Panc1 (cell line): ENCODE measurements around the gene ZFHX3. TPM values are rescaled to one million over a fixed set of nuclear protein-coding genes. Genes with fewer than 3 reads are reported as not detected.

ENCODE experiments used
- ATAC-seq: fragments of 200-7000 bp; cut with Tn5 transposase; 2 replicates; pipeline ENCODE4 v1.9.1; 2020; ENCODE audit warnings: mild to moderate bottlenecking, moderate library complexity
- BruUV-seq: library from RNA; stranded (reverse); fragments of 400-500 nt; replicated peaks from 2 replicates; lab custom pipeline; 2021; lab: Mats Ljungman, UMichigan
- CTCF ChIA-PET: fragments of 300-600 bp; sonication (Branson Sonifier 250); formaldehyde crosslinking; loops from one replicate; lab custom pipeline; 2022; ENCODE audit warnings: antibody characterized with exemption; lab: Charles Lee
- POLR2A ChIA-PET: fragments of 300-600 bp; sonication (Branson Sonifier 250); formaldehyde crosslinking; loops from one replicate; lab custom pipeline; 2022; ENCODE audit warnings: antibody characterized with exemption; lab: Charles Lee
- DNase-seq: peaks from one replicate; pipeline ENCODE4 v3.0.0-alpha.2; 2010; ENCODE audit warnings: low read depth, low spot score
- H3K27ac ChIP-seq: 2 replicates; pipeline ENCODE4 v1.5.1; 2011; ENCODE audit warnings: mild to moderate bottlenecking, low read length, inconsistent platforms
- H3K27me3 ChIP-seq: fragments of 200-500 bp; sonication (Bioruptor generic); 2 replicates; pipeline ENCODE4 v1.6.0; 2014; ENCODE audit warnings: low read length, inconsistent platforms; ENCODE audit not compliant: control insufficient read depth, insufficient read depth
- H3K36me3 ChIP-seq: fragments of 200-500 bp; sonication (Bioruptor generic); 2 replicates; pipeline ENCODE4 v1.5.1; 2014; ENCODE audit warnings: inconsistent platforms, mild to moderate bottlenecking, low read length, moderate library complexity; ENCODE audit not compliant: control insufficient read depth, insufficient read depth
- H3K4me1 ChIP-seq: 2 replicates; pipeline ENCODE4 v1.5.1; 2011; ENCODE audit warnings: inconsistent platforms, mild to moderate bottlenecking, low read length, moderate library complexity; ENCODE audit not compliant: control insufficient read depth, insufficient read depth
- H3K4me3 ChIP-seq, 2 experiments: 2 replicates each; pipeline ENCODE4 v1.5.1; 2011 to 2012; ENCODE audit warnings: low read depth in 2 of 2, low read length in 2 of 2, mild to moderate bottlenecking in 2 of 2, inconsistent platforms in 1 of 2, moderate library complexity in 1 of 2
- H3K9me3 ChIP-seq: fragments of 200-500 bp; sonication (Bioruptor generic); 2 replicates; pipeline ENCODE4 v1.5.1; 2014; ENCODE audit warnings: low read depth, mild to moderate bottlenecking, inconsistent platforms, low read length, moderate library complexity; ENCODE audit not compliant: control insufficient read depth, insufficient read depth
- CTCF ChIP-seq: fragments of 450-650 bp; IDR thresholded peaks from 2 replicates; pipeline ENCODE4 v1.5.1; 2017; ENCODE audit warnings: mild to moderate bottlenecking
- POLR2AphosphoS5 ChIP-seq: IDR thresholded peaks from 2 replicates; pipeline ENCODE4 v1.6.1; 2012; ENCODE audit warnings: mild to moderate bottlenecking, low read depth, low read length, moderate library complexity
- SIN3A ChIP-seq: IDR thresholded peaks from 2 replicates; pipeline ENCODE4 v1.6.1; 2012; ENCODE audit warnings: low read depth, mild to moderate bottlenecking, low read length, moderate library complexity, borderline replicate concordance; ENCODE audit not compliant: insufficient read depth
- TCF7L2 ChIP-seq: IDR thresholded peaks from 2 replicates; pipeline ENCODE4 v1.6.1; 2011; ENCODE audit warnings: mild to moderate bottlenecking, low read depth, low read length, inconsistent platforms
- in situ Hi-C: cut with HindIII; loops from 2 replicates; pipeline ENCODE4 v1.10.0; 2016; ENCODE audit warnings: low sequenced_read_pairs, low pct_unique_long_range_greater_than_20kb
- intact Hi-C: fragments of 100-400 bp; cut with micrococcal nuclease; formaldehyde crosslinking; loops from one replicate; pipeline ENCODE4 v1.10.0; 2022; ENCODE audit not compliant: unreplicated experiment
- total RNA-seq: library from RNA; stranded (reverse); gene quantifications from one replicate; pipeline ENCODE4 v1.2.1, GENCODE V29; 2021; ENCODE audit not compliant: unreplicated experiment
- TF ChIP-seq, protein P1 (sequence below), 2 experiments: IDR thresholded peaks; 2 replicates each; pipeline ENCODE4 v1.6.1; 2011 to 2012; ENCODE audit warnings: low read depth in 2 of 2, control low read depth in 1 of 2, low read length in 1 of 2, mild to moderate bottlenecking in 1 of 2, moderate library complexity in 1 of 2; ENCODE audit not compliant: insufficient read depth in 1 of 2

Gene ZFHX3
- total RNA-seq, 1 experiment from 2014 or later, result 7.1 TPM

- in situ Hi-C loops, result no loop called here
- Histone ChIP-seq H3K27ac (no peak overlapping the region), H3K36me3 (no peaks in the 10 kb centered on the region), H3K9me3 (no peaks in the 10 kb centered on the region), H3K4me3 (no peak overlapping the region), H3K4me1 (no peaks in the 10 kb centered on the region), H3K27me3 (no peaks in the 10 kb centered on the region)
- CTCF ChIA-PET, result no interaction called here
- intact Hi-C loops, result no loop called here
- ATAC-seq (no peak), DNase-seq (no peak)
- POLR2A ChIA-PET, result no interaction called here
- no TSS peak for BruUV-seq
- no peak for TF ChIP-seq SIN3A
- no peak for TF ChIP-seq TCF7L2
- no peak for TF ChIP-seq POLR2AphosphoS5
Measured at GRCh38 chr16:72891291-72892227, 156.4 kb downstream of the ZFHX3 start.

DNA sequence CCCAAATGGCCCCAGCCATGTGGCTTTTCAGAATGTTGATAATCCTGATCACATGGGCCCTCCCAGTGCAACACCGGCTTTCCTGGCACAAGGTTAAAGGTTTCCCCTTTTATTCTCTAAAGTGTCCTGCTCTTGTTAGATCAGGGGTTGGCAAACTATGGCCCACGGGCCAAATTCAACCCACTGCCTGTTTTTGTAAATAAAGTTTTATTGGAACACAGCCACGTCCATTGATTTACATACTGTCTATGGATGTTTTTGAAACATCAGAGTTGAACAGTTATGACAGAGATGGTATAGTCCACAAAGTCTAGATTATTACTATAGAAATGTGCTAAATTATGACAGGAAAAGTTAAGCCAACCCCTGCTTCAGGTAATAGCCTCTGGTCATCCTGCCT is 157.3 kb downstream of the ZFHX3 start:
- TF ChIP-seq TCF7L2 (no peak), SIN3A (no peak), CTCF (no peak), POLR2AphosphoS5 (no peak)
- TF ChIP-seq, protein P1, sequence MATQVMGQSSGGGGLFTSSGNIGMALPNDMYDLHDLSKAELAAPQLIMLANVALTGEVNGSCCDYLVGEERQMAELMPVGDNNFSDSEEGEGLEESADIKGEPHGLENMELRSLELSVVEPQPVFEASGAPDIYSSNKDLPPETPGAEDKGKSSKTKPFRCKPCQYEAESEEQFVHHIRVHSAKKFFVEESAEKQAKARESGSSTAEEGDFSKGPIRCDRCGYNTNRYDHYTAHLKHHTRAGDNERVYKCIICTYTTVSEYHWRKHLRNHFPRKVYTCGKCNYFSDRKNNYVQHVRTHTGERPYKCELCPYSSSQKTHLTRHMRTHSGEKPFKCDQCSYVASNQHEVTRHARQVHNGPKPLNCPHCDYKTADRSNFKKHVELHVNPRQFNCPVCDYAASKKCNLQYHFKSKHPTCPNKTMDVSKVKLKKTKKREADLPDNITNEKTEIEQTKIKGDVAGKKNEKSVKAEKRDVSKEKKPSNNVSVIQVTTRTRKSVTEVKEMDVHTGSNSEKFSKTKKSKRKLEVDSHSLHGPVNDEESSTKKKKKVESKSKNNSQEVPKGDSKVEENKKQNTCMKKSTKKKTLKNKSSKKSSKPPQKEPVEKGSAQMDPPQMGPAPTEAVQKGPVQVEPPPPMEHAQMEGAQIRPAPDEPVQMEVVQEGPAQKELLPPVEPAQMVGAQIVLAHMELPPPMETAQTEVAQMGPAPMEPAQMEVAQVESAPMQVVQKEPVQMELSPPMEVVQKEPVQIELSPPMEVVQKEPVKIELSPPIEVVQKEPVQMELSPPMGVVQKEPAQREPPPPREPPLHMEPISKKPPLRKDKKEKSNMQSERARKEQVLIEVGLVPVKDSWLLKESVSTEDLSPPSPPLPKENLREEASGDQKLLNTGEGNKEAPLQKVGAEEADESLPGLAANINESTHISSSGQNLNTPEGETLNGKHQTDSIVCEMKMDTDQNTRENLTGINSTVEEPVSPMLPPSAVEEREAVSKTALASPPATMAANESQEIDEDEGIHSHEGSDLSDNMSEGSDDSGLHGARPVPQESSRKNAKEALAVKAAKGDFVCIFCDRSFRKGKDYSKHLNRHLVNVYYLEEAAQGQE (IDR thresholded peaks at IDR 0.05; ENCODE audit: insufficient read depth in 1 of 2, low read depth in 2 of 2, low read length in 1 of 2), result no peak
- ChIA-PET CTCF (no interaction called here), POLR2A (no interaction called here)
- Histone ChIP-seq H3K36me3 (no peaks in the 10 kb centered on the region), H3K4me3 (no peak overlapping the region), H3K27me3 (no peaks in the 10 kb centered on the region), H3K9me3 (no peaks in the 10 kb centered on the region), H3K27ac (no peak overlapping the region), H3K4me1 (no peaks in the 10 kb centered on the region)
- ATAC-seq (no peak), DNase-seq (no peak)
- in situ Hi-C loops (no loop called here), intact Hi-C loops (no loop called here)
- BruUV-seq, result no TSS peak
